GM18499 (cell line): ENCODE results near the gene MYO1A.
A peak's percentile ranks its signal among the peaks of the same experiment; 100 is the strongest.
"Not testable (repeated sequence)": the region's sequence is repeated elsewhere in the genome, so short reads cannot be mapped to it uniquely, and the experiment has no call there.

Source experiments
- ATAC-seq: cut with Tn5 transposase; IDR thresholded peaks from one replicate; pipeline ENCODE4 v1.9.1; 2021; ENCODE audit warnings: moderate number of reproducible peaks; ENCODE audit not compliant: insufficient read depth, unreplicated experiment

Gene MYO1A

DNA sequence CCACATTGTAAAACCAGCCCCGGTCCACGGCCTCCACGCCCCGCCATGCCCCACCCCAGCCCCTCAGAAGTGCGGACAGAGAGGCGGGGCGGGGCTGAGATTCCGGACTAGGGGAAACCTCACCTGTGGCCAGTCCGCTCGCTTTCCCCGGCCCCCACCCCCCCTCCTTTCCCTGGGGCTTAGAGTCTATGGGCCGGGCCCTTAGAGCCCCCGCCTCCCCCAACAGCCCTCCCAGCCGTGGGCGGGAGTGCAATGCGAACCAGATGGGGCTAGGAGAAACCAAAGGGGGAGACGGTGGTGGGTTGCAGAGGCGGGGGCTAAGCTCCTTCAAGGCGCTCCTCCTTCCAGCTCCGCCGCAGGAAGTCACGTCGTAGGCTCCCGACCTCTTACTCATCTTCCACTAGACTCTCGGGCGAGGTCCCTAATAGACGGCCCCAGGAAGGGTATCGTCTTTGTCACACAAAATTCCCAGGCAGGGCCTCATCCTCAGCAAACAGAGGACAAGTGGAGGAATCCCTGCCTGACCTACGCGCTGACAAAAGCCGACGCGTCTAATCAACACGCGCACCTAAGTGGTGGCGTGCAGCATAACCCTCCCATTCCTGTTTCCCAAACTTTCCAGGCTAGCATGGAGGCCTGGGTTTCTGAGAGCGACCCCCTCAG, 37.9 kb upstream of the MYO1A start:
- peak; percentile 21 for ATAC-seq

DNA sequence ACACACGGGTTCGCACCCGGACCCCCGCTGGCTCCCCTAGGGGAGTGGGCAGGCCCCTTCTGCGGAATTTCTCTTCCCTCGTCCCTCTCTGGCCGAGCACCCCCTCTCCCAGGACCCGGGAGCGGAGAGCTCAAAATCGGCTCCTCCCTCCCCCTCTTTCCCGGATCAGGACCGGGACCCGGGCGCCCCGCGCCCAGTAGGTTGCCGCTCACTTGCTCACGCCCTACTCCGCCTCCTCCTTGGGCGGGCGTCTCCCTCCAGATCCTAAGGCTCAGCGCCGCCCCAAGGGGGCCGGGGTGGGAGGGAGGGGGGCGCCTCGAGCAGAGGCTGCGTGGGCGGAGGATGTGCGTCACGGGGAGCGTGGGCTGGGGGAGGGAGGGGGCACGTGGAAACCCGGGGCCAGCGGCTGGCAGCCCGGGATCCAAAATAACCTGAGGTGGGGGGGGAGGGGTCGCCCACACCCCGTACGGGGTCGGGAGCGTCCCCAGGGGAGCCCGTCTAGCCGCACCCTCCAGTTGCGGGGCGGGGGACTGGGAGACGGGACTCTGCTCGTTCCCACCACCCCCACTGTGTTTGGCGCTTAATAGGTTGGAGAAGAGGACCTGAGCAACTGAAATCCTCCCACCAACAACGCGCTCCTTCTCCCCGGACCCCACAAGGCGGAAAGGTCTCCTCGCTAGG, 37.2 kb upstream of the MYO1A start:
- ATAC-seq: no peak

DNA sequence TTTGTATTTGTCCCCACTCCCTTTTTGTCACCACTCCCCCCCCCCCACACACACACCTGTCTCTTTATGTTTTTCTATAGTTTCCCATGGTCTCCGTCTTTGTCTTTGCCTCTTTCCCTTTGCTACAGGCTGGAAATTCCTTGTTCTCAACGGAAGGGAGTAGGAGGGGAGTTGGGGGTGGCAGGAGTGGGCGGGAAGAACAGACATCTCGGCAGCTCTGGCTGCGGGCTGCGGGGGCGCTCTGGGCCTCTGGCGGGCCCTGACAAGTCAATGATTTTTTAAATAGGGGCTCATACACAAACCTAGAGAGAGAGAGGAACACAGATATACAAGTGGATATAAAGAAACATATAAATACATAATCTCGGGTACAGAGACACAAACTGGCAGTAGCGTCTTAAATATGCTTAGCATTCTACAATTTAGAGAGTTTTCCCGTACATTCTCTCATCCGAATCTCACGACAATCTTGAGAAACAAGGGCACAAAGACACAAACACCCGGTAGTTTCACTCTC, 36.6 kb upstream of the MYO1A start:
- no peak for ATAC-seq

DNA sequence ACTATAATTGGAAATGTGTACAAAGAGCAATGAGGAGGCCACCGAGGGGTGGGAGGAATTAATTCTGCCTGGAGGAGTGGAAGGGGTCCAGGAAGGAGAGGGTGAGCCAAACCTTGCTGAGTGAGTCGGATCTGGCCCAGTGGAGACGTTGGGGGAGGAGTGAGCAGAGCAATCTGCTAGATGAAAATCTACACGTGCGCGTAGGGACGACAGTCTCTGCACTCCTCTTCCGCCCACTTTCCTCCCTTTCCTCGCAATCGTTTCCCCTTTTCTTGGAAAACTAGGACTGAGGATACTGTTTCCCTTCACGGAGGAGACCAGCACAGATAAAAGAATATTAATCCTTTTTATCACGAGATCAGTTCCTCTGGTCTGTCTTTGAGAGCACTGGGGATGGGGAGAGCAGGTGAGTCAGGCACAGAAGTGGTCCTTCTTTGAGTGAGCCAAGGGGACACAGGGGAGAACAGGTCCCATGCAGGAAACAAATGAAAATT, 36.1 kb upstream of the MYO1A start:
- no peak for ATAC-seq

DNA sequence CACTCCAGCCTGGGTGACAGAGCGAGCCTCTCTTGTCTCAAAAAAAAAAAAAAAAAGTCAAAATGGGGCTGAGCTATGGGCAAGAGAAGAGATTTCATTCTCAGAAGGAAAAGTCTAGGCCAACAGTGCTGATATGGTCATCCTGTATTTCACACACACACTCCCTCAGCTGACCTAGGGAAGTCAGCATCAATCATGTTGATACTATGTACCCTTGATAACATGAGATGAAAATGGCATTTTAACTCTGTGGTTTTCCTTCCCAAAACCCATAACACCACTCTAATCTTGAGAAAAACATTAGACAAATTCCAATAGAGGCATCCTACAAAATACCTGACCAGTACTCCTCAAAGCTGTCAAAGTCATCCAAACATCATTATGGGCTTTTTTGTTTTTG, 30.9 kb upstream of the MYO1A start:
- ATAC-seq: no peak

- ATAC-seq: no peak
Observed at GRCh38 chr12:57079821-57080220, 29.9 kb upstream of the MYO1A start.

DNA sequence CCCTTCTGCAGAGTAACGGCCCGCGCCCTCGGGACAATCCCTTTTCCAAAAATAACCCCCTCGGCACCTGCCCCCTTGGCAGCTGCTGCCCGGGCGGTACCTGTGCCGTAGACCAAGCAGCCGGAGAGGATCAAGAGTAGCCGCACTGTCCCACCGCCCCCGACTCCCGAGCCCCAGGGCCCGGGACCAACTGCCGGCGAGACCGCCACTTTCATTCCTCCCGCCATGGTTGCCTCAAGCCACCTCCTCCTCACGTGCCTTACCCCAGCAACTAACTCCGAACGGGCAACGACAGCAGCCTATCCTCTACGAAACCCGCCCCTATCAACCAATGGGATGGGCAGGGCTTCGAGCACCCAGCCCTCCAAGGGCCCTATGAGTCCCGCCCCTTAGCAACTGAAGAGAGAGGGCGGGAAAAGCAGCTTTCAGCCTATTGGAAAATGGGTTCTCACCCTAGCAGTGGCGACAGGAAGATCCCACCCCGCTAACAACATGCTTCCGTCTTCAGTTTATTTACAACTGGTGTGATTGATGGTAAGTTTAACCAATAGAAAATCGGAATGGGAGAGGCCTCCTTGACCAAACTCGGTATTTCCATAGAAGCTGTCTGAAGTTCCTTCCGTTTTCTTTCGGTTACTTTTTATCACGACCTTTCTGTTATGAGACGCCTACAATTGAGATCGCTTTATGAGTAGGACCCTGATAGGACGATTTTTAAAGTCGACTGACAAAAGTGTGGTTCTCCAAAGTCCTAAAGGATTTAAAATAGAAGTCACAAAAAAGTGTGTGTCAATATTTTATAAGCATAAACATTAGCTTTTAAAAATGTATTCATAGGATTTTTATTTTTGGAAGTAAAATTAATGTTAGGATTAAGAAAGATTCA, 28.8 kb upstream of the MYO1A start, which contains the start of gene NEMP1:
Gene NEMP1 (minus strand): TSS at position 273 of the 886 bp plus-strand sequence. CDS start 46 bp downstream, at position 227.
- peak; percentile 84 for ATAC-seq

- not testable (repeated sequence) for ATAC-seq
Observed at GRCh38 chr12:57073566-57074450, 23.9 kb upstream of the MYO1A start.

- ATAC-seq: no peak
Observed at GRCh38 chr12:57072661-57073060, 22.7 kb upstream of the MYO1A start.

GRCh38 chr12:57069523-57069922, 19.6 kb upstream of the MYO1A start:
- no peak for ATAC-seq

DNA sequence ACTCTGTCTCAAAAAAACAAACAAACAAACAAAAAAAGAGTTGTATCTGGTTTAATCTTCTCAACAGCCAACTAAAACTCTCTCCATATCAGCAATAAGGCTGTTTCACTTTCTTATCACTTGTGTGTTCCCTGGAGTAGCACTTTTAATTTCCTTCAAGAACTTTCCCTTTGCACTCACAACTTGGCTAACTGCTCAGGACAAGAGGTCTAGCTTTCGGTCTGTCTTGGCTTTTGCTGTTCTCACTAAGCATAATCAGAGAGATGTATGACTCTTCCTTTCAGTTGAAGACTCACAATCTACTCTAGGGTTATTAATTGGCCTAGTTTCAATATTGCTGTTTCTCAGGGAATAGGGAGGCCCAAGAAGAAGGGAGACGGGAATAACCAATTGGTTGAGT, 16.3 kb upstream of the MYO1A start:
- no peak for ATAC-seq

GRCh38 chr12:57063991-57064685, 14.2 kb upstream of the MYO1A start:
- no peak for ATAC-seq

- no peak for ATAC-seq
Observed at GRCh38 chr12:57058454-57058853, 8.5 kb upstream of the MYO1A start.

GRCh38 chr12:57057067-57057751, 7.3 kb upstream of the MYO1A start:
- no peak for ATAC-seq

DNA sequence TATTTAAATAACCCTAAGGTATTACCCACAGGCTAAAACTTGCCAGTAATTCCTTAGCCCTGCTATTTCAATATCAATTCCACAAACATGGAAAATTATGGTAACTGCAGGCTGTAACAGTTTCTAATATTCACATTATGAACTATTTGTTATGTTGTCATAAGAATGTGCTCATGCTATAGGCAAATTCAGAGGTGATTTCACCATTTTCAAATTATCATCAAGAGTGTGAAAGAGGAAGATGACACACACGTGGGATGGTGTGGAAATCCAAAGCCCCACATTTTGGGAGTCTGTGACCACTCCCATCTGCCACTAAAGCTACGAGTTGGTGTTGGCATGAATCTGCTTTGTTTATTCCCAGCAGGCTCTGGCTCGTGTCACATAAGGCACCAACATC, 5.9 kb upstream of the MYO1A start:
- ATAC-seq: no peak

DNA sequence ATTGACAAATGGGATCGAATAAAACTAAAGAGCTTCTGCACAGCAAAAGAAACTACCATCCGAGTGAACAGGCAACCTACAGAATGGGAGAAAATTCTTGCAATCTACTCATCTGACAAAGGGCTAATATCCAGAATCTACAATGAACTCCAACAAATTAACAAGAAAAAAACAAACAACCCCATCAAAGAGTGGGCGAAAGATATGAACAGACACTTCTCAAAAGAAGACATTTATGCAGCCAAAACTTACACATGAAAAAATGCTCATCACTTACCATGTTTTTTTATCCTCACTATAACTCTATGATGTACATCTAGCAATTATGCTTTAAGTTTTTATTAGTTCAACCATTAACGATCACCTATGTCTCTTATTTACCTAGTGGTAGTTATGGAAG, 4.0 kb upstream of the MYO1A start:
- ATAC-seq: not testable (repeated sequence)

DNA sequence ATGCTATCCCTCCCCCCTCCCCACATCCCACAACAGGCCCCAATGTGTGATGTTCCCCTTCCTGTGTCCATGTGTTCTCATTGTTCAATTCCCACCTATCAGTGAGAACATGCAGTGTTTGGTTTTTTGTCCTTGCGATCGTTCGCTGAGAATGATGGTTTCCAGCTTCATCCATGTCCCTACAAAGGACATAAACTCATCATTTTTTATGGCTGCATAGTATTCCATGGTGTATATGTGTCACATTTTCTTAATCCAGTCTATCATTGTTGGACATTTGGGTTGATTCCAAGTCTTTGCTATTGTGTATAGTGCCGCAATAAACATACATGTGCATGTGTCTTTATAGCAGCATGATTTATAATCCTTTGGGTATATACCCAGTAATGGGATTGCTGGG, 3.2 kb upstream of the MYO1A start:
- not testable (repeated sequence) for ATAC-seq

GRCh38 chr12:57051011-57051410, 1.1 kb upstream of the MYO1A start:
- no peak for ATAC-seq

GRCh38 chr12:57049119-57049446, 846 bp downstream of the MYO1A start:
- ATAC-seq: no peak
